ENCODE data around the gene ZNF24. TPM values are rescaled to one million over a fixed set of nuclear protein-coding genes. Genes with fewer than 3 reads are reported as not detected.

The ZNF24 gene
- total RNA-seq, 4 donors from 2014 or later = 39.5 to 67.1 (median 43.4) TPM

DNA sequence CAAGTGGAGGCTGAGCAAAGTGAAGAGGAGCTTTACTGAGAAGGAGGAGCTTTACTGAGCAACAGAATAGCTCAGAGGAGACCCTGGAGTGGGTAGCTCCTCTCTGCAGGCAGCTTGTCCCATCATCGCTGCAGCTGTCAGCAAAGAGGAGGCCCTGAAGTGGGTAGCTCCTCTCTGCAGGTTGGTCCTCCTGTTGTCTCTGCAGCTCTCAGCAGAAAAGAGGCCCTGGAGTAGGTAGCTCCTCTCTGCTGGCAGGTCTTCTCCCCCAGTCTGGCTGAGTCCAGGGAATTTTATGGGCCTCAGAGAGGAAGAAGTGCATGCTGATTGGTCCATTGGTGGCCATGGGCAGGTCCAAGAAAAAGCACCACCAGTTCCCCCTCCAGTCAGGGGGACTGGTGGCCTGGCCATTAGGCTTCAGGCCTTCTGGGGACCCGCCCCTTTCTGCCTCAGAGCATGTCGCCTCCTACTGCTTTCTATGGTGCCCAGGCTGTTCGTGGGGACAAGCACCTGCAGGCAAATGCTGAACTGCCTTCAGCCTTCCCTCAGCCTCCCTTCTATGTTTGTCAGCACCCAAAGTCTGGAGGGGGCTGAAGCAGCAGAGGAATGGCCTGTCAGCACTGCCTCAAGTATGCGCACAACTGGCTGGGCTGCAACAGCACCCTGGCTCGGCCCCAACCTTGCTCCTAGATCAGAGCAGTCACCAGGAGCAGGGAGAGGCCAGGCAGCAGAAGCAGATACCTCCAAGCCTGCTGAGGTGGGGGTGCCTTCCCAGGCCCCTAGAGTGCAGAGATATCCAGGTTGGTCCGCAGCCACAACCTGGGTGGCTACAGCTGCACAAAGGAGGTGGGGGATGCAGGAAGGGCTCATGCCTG, 60.1 kb downstream of the ZNF24 start:
- no peak for TF ChIP-seq POLR2A (IDR thresholded peaks at IDR 0.05)
- no peak for TF ChIP-seq EP300 (IDR thresholded peaks at IDR 0.05)
- TF ChIP-seq, protein P1, sequence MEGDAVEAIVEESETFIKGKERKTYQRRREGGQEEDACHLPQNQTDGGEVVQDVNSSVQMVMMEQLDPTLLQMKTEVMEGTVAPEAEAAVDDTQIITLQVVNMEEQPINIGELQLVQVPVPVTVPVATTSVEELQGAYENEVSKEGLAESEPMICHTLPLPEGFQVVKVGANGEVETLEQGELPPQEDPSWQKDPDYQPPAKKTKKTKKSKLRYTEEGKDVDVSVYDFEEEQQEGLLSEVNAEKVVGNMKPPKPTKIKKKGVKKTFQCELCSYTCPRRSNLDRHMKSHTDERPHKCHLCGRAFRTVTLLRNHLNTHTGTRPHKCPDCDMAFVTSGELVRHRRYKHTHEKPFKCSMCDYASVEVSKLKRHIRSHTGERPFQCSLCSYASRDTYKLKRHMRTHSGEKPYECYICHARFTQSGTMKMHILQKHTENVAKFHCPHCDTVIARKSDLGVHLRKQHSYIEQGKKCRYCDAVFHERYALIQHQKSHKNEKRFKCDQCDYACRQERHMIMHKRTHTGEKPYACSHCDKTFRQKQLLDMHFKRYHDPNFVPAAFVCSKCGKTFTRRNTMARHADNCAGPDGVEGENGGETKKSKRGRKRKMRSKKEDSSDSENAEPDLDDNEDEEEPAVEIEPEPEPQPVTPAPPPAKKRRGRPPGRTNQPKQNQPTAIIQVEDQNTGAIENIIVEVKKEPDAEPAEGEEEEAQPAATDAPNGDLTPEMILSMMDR (IDR thresholded peaks at IDR 0.05) = no peak
- TF ChIP-seq POLR2AphosphoS5 (IDR thresholded peaks at IDR 0.05) = no peak
- Histone ChIP-seq H3K9me3 (no peaks in the 10 kb centered on the region), H3K27ac (no peak overlapping the region), H3K4me1 (peaks cover 0 to 15% (median 3%) of the 10 kb centered on the region in 3 donors), H3K36me3 (peaks cover 0 to 23% of the 10 kb centered on the region in 2 donors), H3K27me3 (no peaks in the 10 kb centered on the region), H3K4me3 (no peak overlapping the region)
- WGBS, 2 donors (ENCODE audit: low coverage in 1 of 2) = 83% methylated on average over 1 of the region's 7 CpGs; no CpG with 5 or more reads in 1 of the 2 donors
- no peak for ATAC-seq

DNA sequence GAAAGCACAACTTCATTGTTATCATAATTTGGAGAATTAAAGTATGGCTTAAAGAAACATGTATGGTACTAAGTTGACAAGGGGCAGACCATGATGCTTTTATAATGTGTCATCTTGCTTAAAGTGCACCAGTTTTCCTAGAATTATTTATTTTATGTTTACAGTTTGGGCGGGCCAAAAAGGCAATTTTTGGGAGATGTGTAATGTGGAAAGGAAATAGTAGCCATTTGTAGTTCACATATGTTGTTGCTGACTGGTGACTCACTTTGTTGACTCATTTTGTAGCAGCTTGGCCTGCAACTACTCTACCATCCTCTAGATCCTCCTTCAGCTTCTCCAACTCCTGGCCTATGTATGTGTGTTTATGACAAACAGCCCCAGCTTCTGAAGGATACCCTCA, 61.9 kb downstream of the ZNF24 start:
- no peak overlapping the region for H3K27ac ChIP-seq
- no peaks in the 10 kb centered on the region for H3K4me1 ChIP-seq
- WGBS, 2 donors (ENCODE audit: low coverage in 1 of 2) = 47 to 93% methylated on average over 1 of the region's 1 CpG
- H3K27me3 ChIP-seq = no peaks in the 10 kb centered on the region
- H3K4me3 ChIP-seq = no peak overlapping the region
- TF ChIP-seq EP300 (IDR thresholded peaks at IDR 0.05) = no peak
- TF ChIP-seq POLR2AphosphoS5 (IDR thresholded peaks at IDR 0.05) = no peak
- no peak for TF ChIP-seq POLR2A (IDR thresholded peaks at IDR 0.05)
- TF ChIP-seq, protein P1 (IDR thresholded peaks at IDR 0.05) = no peak
- no peak for ATAC-seq
- peaks cover 0 to 23% of the 10 kb centered on the region in 2 donors for H3K36me3 ChIP-seq
- H3K9me3 ChIP-seq = no peaks in the 10 kb centered on the region

Other genes with a start within 250 kb of the ZNF24 start
- 10 to 100 TPM; 30.6 to 40.0 (median 31.3) TPM for gene ZNF397, start 103.4 kb downstream of the ZNF24 start, total RNA-seq
- 10 to 100 TPM; 12.1 to 27.2 (median 17.6) TPM for gene ZSCAN30, start 54.2 kb downstream of the ZNF24 start, total RNA-seq
- gene ZNF396, start 32.9 kb upstream of the ZNF24 start, total RNA-seq = 1 to 10 TPM; 2.2 to 4.1 (median 3.1) TPM
- gene INO80C, start 153.5 kb upstream of the ZNF24 start, total RNA-seq = 10 to 100 TPM in 1 of 4 donors, 1 to 10 TPM in 3; 5.8 to 13.6 (median 8.6) TPM
- 10 to 100 TPM; 38.7 to 52.1 (median 46.8) TPM for gene GALNT1, start 237.3 kb upstream of the ZNF24 start, total RNA-seq